ENCODE results near the gene CCDC3. TPM values are rescaled to one million over a fixed set of nuclear protein-coding genes. Genes with fewer than 3 reads are reported as not detected.

CCDC3 gene
- 3.8 and 3.9 TPM in 2 replicates for polyA plus RNA-seq
- 3.4 and 3.7 TPM in 2 replicates for polyA minus RNA-seq

GRCh38 chr10:13001041-13001886 is at the start of gene CCDC3:
TSS of gene CCDC3 (minus strand) at chr10:13001713. CDS start at chr10:13001570, 143 bp downstream.
- Histone ChIP-seq H2AFZ (ENCODE audit: low read depth, low read length) (no peak within 1 kb of the TSS), H3K79me2 (replicated peaks; ENCODE audit: insufficient read depth, low read length) (no peaks in the 10 kb centered on the region), H3K27ac (ENCODE audit: low read length) (no peak within 1 kb of the TSS), H3F3A (ENCODE audit: insufficient read depth, low read length, poor library complexity, severe bottlenecking) (no peaks in the 10 kb centered on the region), H3K4me3 (ENCODE audit: low read length) (peak within 1 kb of the TSS; percentile 55), H3K9me3 (ENCODE audit: low read length) (no peaks in the 10 kb centered on the region), H3K4me2 (ENCODE audit: low read length) (no peak within 1 kb of the TSS), H3K9ac (ENCODE audit: low read length) (no peak within 1 kb of the TSS), H3K9me2 (ENCODE audit: insufficient read depth, low read length) (no peaks in the 10 kb centered on the region), H4K20me1 (ENCODE audit: insufficient read depth) (no peaks in the 10 kb centered on the region), H3K36me3 (ENCODE audit: insufficient read depth, low read length) (no peaks in the 10 kb centered on the region), H3K27me3 (ENCODE audit: insufficient read depth, low read depth, low read length) (peaks cover 44% of the 10 kb centered on the region)
- no peak for TF ChIP-seq CTCF (IDR thresholded peaks at IDR 0.05; ENCODE audit: poor library complexity, severe bottlenecking)
- no peak for TF ChIP-seq RAD21 (conservative IDR thresholded peaks at IDR 0.05)
- no peak for TF ChIP-seq TAF1 (IDR thresholded peaks at IDR 0.05; ENCODE audit: low read depth)
- no peak for TF ChIP-seq POLR2AphosphoS5 (IDR thresholded peaks at IDR 0.05)
- TF ChIP-seq EP300 (conservative IDR thresholded peaks at IDR 0.05; ENCODE audit: poor library complexity, severe bottlenecking), result no peak
- TF ChIP-seq EZH2 (IDR thresholded peaks at IDR 0.05; ENCODE audit: borderline replicate concordance, insufficient read depth, low read length, poor library complexity, severe bottlenecking), result no peak
- TF ChIP-seq SMC3 (conservative IDR thresholded peaks at IDR 0.05; ENCODE audit: poor library complexity), result no peak
- no peak for TF ChIP-seq REST (IDR thresholded peaks at IDR 0.05; ENCODE audit: borderline replicate concordance)
- TF ChIP-seq MXI1 (conservative IDR thresholded peaks at IDR 0.05; ENCODE audit: poor library complexity, severe bottlenecking), result no peak

GRCh38 chr10:13051126-13051694 is 49.7 kb upstream of the CCDC3 start:
- no peak overlapping the region for H3K4me2 ChIP-seq (ENCODE audit: low read length)
- no peaks in the 10 kb centered on the region for H3F3A ChIP-seq (ENCODE audit: insufficient read depth, low read length, poor library complexity, severe bottlenecking)
- H2AFZ ChIP-seq (ENCODE audit: low read depth, low read length), result no peak overlapping the region
- no peaks in the 10 kb centered on the region for H3K79me2 ChIP-seq (replicated peaks; ENCODE audit: insufficient read depth, low read length)
- no peak overlapping the region for H3K9ac ChIP-seq (ENCODE audit: low read length)
- no peaks in the 10 kb centered on the region for H4K20me1 ChIP-seq (ENCODE audit: insufficient read depth)
- peak overlapping the region; percentile 6 for H3K4me3 ChIP-seq (ENCODE audit: low read length)
- no peaks in the 10 kb centered on the region for H3K9me2 ChIP-seq (ENCODE audit: insufficient read depth, low read length)
- TF ChIP-seq SMC3 (conservative IDR thresholded peaks at IDR 0.05; ENCODE audit: poor library complexity) (no peak), REST (IDR thresholded peaks at IDR 0.05; ENCODE audit: borderline replicate concordance) (no peak), TAF1 (IDR thresholded peaks at IDR 0.05; ENCODE audit: low read depth) (no peak), POLR2AphosphoS5 (IDR thresholded peaks at IDR 0.05) (peak; percentile 81), MXI1 (conservative IDR thresholded peaks at IDR 0.05; ENCODE audit: poor library complexity, severe bottlenecking) (no peak), CTCF (IDR thresholded peaks at IDR 0.05; ENCODE audit: poor library complexity, severe bottlenecking) (no peak), EZH2 (IDR thresholded peaks at IDR 0.05; ENCODE audit: borderline replicate concordance, insufficient read depth, low read length, poor library complexity, severe bottlenecking) (no peak), RAD21 (conservative IDR thresholded peaks at IDR 0.05) (no peak), EP300 (conservative IDR thresholded peaks at IDR 0.05; ENCODE audit: poor library complexity, severe bottlenecking) (peak; percentile 97)
- no peaks in the 10 kb centered on the region for H3K27me3 ChIP-seq (ENCODE audit: insufficient read depth, low read depth, low read length)
- peak overlapping the region; percentile 55 for H3K27ac ChIP-seq (ENCODE audit: low read length)
- no peaks in the 10 kb centered on the region for H3K9me3 ChIP-seq (ENCODE audit: low read length)
- H3K36me3 ChIP-seq (ENCODE audit: insufficient read depth, low read length), result no peaks in the 10 kb centered on the region

Measured in neural cell (in vitro differentiated cells).